ENCODE results near the gene PGAP1. TPM values are rescaled to one million over a fixed set of nuclear protein-coding genes. Genes with fewer than 3 reads are reported as not detected.

The PGAP1 gene
- total and polyA plus RNA-seq, 2 donors (not counting 1 experiment from before 2014, with no cell fraction given): 0.25 to 21.8 TPM

DNA sequence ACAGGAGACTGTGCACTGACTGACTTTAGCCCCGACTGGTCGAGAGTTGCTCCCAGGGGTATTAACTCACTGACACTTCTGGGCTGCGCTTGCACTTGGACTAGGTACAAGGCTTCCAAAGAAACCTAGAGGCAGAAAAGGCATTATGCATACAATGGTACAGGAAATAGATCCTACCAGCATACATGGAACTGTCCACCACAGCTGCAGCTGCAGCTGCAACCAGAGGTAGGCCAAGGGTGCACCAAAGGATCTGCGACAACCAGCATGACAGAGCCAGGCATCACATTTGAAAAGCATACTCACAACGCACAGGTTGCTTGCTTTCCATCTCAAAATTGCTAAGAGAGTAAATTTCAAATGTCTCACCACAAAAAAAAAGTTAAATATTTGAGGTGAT is 22.6 kb upstream of the PGAP1 start:
- DNase-seq (no peak), ATAC-seq (ENCODE audit: low read depth) (no peak)
- H3K9me3 Mint-ChIP-seq (ENCODE audit: insufficient read depth): no peaks in the 10 kb centered on the region
- intact Hi-C loops (cut with micrococcal nuclease): no loop called here
- Histone ChIP-seq H3K27ac (ENCODE audit: low read length in 2 of 2) (no peak overlapping the region), H3K9ac (ENCODE audit: low read length) (no peak overlapping the region), H3K4me1 (ENCODE audit: control insufficient read depth in 2 of 2, insufficient read depth in 2 of 2, low read length in 2 of 2) (no peaks in the 10 kb centered on the region), H2AFZ (ENCODE audit: insufficient read depth, low read depth, low read length, poor library complexity, severe bottlenecking) (no peak overlapping the region), H3K36me3 (replicated peaks in 1 of 2; ENCODE audit: control extremely low read depth in 1 of 2, control insufficient read depth in 1 of 2, extremely low read depth in 1 of 2, insufficient read depth in 2 of 2, low read length in 1 of 2) (no peaks in the 10 kb centered on the region), H3K27me3 (replicated peaks in 1 of 4; ENCODE audit: control extremely low read depth in 1 of 4, control insufficient read depth in 3 of 4, insufficient read depth in 4 of 4, low read length in 3 of 4) (peaks cover 0 to 4% (median 2%) of the 10 kb centered on the region in 4 experiments), H3K9me3 (ENCODE audit: control extremely low read depth in 1 of 3, control insufficient read depth in 2 of 3, insufficient read depth in 1 of 3, low read length in 2 of 3) (no peaks in the 10 kb centered on the region), H3K4me2 (replicated peaks; ENCODE audit: low read depth, low read length, poor library complexity, severe bottlenecking) (no peak overlapping the region), H3K79me2 (ENCODE audit: control insufficient read depth, insufficient read depth, low read length) (no peaks in the 10 kb centered on the region), H4K20me1 (ENCODE audit: control insufficient read depth, insufficient read depth, low read length, poor library complexity, severe bottlenecking) (no peaks in the 10 kb centered on the region), H3K4me3 (ENCODE audit: control extremely low read depth in 1 of 5, extremely low read depth in 1 of 5, insufficient read depth in 1 of 5, low read depth in 2 of 5, low read length in 4 of 5) (no peak overlapping the region)
- no peak overlapping the region for H3K27ac Mint-ChIP-seq
- no peak for TF ChIP-seq EZH2 (IDR thresholded peaks at IDR 0.05; ENCODE audit: borderline replicate concordance, insufficient read depth, low read depth, low read length, poor library complexity, severe bottlenecking)
- no peaks in the 10 kb centered on the region for H3K4me1 Mint-ChIP-seq
- peaks cover 25% of the 10 kb centered on the region for H3K27me3 Mint-ChIP-seq
- CTCF ChIA-PET: no interaction called here
- no peak overlapping the region for H3K4me3 Mint-ChIP-seq
- POLR2A ChIA-PET: no interaction called here
- 83% methylated on average over 3 of the region's 5 CpGs for WGBS (ENCODE audit: insufficient coverage)

DNA sequence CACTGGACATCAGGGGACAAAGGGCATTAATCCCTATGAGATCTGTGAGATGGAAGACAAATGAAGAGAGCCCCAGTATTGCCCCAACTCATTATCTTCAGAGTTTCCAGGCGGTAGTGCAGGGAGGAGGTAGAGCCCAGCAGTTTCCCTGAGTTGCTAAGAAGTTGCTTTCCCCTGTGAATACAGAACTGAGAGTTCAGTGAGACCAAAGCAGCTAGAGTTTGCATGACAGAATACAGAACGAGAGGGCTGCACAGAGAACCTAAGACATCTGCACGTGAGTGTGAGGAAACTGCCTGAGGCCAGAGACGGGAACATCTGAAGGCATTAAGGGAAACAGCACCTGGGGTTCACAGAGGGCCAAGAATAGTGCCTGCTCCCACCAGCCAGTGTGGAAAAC is 18.1 kb upstream of the PGAP1 start:
- no peak for TF ChIP-seq EZH2 (IDR thresholded peaks at IDR 0.05; ENCODE audit: borderline replicate concordance, insufficient read depth, low read depth, low read length, poor library complexity, severe bottlenecking)
- TF ChIP-seq, protein P1, sequence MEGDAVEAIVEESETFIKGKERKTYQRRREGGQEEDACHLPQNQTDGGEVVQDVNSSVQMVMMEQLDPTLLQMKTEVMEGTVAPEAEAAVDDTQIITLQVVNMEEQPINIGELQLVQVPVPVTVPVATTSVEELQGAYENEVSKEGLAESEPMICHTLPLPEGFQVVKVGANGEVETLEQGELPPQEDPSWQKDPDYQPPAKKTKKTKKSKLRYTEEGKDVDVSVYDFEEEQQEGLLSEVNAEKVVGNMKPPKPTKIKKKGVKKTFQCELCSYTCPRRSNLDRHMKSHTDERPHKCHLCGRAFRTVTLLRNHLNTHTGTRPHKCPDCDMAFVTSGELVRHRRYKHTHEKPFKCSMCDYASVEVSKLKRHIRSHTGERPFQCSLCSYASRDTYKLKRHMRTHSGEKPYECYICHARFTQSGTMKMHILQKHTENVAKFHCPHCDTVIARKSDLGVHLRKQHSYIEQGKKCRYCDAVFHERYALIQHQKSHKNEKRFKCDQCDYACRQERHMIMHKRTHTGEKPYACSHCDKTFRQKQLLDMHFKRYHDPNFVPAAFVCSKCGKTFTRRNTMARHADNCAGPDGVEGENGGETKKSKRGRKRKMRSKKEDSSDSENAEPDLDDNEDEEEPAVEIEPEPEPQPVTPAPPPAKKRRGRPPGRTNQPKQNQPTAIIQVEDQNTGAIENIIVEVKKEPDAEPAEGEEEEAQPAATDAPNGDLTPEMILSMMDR (IDR thresholded peaks at IDR 0.05): no peak
- H3K27me3 ChIP-seq (replicated peaks in 1 of 4; ENCODE audit: control extremely low read depth in 1 of 4, control insufficient read depth in 3 of 4, insufficient read depth in 4 of 4, low read length in 3 of 4): peaks cover 0 to 4% (median 2%) of the 10 kb centered on the region in 4 experiments
- Mint-ChIP-seq H3K27ac (no peak overlapping the region), H3K9me3 (ENCODE audit: insufficient read depth) (no peaks in the 10 kb centered on the region), H3K4me3 (no peak overlapping the region), H3K4me1 (no peaks in the 10 kb centered on the region), H3K27me3 (peaks cover 18% of the 10 kb centered on the region)
- H2AFZ ChIP-seq (ENCODE audit: insufficient read depth, low read depth, low read length, poor library complexity, severe bottlenecking): no peak overlapping the region
- H3K27ac ChIP-seq (ENCODE audit: low read length in 2 of 2): no peak overlapping the region
- H3K4me3 ChIP-seq (ENCODE audit: control extremely low read depth in 1 of 5, extremely low read depth in 1 of 5, insufficient read depth in 1 of 5, low read depth in 2 of 5, low read length in 4 of 5): no peak overlapping the region
- H3K4me1 ChIP-seq (ENCODE audit: control insufficient read depth in 2 of 2, insufficient read depth in 2 of 2, low read length in 2 of 2): no peaks in the 10 kb centered on the region
- CTCF ChIA-PET: no interaction called here
- H3K9ac ChIP-seq (ENCODE audit: low read length): no peak overlapping the region
- no peak overlapping the region for H3K4me2 ChIP-seq (replicated peaks; ENCODE audit: low read depth, low read length, poor library complexity, severe bottlenecking)
- no peak for DNase-seq
- H3K9me3 ChIP-seq (ENCODE audit: control extremely low read depth in 1 of 3, control insufficient read depth in 2 of 3, insufficient read depth in 1 of 3, low read length in 2 of 3): no peaks in the 10 kb centered on the region
- 87% methylated on average over 4 of the region's 4 CpGs for WGBS (ENCODE audit: insufficient coverage)
- no peaks in the 10 kb centered on the region for H4K20me1 ChIP-seq (ENCODE audit: control insufficient read depth, insufficient read depth, low read length, poor library complexity, severe bottlenecking)
- H3K36me3 ChIP-seq (replicated peaks in 1 of 2; ENCODE audit: control extremely low read depth in 1 of 2, control insufficient read depth in 1 of 2, extremely low read depth in 1 of 2, insufficient read depth in 2 of 2, low read length in 1 of 2): no peaks in the 10 kb centered on the region
- no peaks in the 10 kb centered on the region for H3K79me2 ChIP-seq (ENCODE audit: control insufficient read depth, insufficient read depth, low read length)
- intact Hi-C loops (cut with micrococcal nuclease): no loop called here
- no peak for ATAC-seq (ENCODE audit: low read depth)
- POLR2A ChIA-PET: interaction anchor here (0.6 kb wide), 1 partner anchor 19 kb away, joined by 3 read pairs; no protein-coding TSS in a partner anchor
